Esophagus squamous epithelium (tissue), 5 donors: ENCODE measurements around the gene SSBP1. TPM values are rescaled to one million over a fixed set of nuclear protein-coding genes. Genes with fewer than 3 reads are reported as not detected.

ENCODE experiments used
- DNase-seq: peaks from one replicate; lab custom pipeline; 2025; lab: John Stamatoyannopoulos, UW
- H3K27ac ChIP-seq, 4 donors: fragments of 200-600 bp; sonication (generic); one replicate each; pipeline ENCODE4 v1.5.1; 2016 to 2019; ENCODE audit warnings: mild to moderate bottlenecking in 1 of 4
- H3K27me3 ChIP-seq, 4 donors: fragments of 200-600 bp; sonication (generic); 1 replicate in 3 of 4; 2 replicates in 1 of 4; pipeline versions ENCODE4 v1.5.1 to v1.6.0; 2017 to 2021; ENCODE audit warnings: antibody characterized with exemption in 1 of 4
- H3K36me3 ChIP-seq, 3 donors: fragments of 200-600 bp; sonication (generic); one replicate each; pipeline ENCODE4 v1.5.1; 2016 to 2019
- H3K4me1 ChIP-seq, 3 donors: fragments of 200-600 bp; sonication (generic); one replicate each; pipeline ENCODE4 v1.5.1; 2017 to 2019
- H3K4me3 ChIP-seq, 4 donors: fragments of 200-600 bp; sonication (generic); 1 replicate in 3 of 4; 2 replicates in 1 of 4; pipeline ENCODE4 v1.5.1; 2016 to 2019; ENCODE audit warnings: mild to moderate bottlenecking in 2 of 4, moderate library complexity in 1 of 4
- H3K9me3 ChIP-seq, 3 donors: fragments of 200-600 bp; sonication (generic); one replicate each; pipeline ENCODE4 v1.5.1; 2016 to 2019
- POLR2A ChIP-seq, 4 donors: fragments of 450-650 bp; IDR thresholded peaks; one replicate each; pipeline ENCODE4 v1.6.1; 2017; ENCODE audit warnings: antibody characterized with exemption in 4 of 4, mild to moderate bottlenecking in 4 of 4, moderate library complexity in 3 of 4
- WGBS, 2 donors: methylation state at CpG; one replicate each; pipeline ENCODE4 v1.1.5; 2018; 5-methylcytosine and 5-hydroxymethylcytosine counted together
- intact Hi-C: fragments of 100-400 bp; cut with DNase I; formaldehyde crosslinking; loops from one replicate; pipeline ENCODE4 v1.15.0; 2022
- total RNA-seq, 4 donors: library from RNA; depleted of rRNA; stranded (reverse); fragments of >200 nt; gene quantifications; one replicate each; pipeline ENCODE4 v1.1.0, GENCODE V29; 2016
- TF ChIP-seq, protein P1 (sequence below), 6 experiments: fragments of 450-650 bp in 4 of 6; fragments of 200-600 bp in 2 of 6; sonication (generic) in 2 of 6; IDR thresholded peaks; one replicate each; pipeline ENCODE4 v1.5.1; 2016 to 2019; ENCODE audit warnings: antibody characterized with exemption in 6 of 6, mild to moderate bottlenecking in 4 of 6, moderate library complexity in 4 of 6
- donor health status: DM: yes; HTN: yes; CAD: no.

Gene SSBP1
- total RNA-seq, 4 donors from 2014 or later = 120 to 187 (median 146) TPM

DNA sequence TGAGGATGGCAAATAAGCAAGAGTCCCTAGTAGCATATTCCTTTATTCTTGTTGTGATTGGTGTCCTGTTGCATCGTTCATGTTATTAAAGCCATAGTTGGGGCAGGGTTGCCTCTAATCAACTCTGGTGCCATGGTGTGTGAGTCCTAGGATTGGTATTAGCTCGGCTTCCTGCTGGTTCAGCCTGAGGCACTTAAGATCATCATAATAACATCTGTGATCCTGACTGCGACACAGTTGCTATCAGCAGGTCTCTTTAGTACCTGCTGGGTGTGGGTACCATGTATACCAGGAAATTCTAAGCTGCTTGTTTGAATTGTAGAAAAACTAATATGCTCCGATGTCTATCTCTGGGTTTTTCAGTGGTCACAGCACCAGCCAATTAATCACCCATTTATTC lies 28.4 kb upstream of the SSBP1 start:
- Histone ChIP-seq H3K4me1 (peaks cover 0 to 24% (median 6%) of the 10 kb centered on the region in 3 donors), H3K27me3 (no peaks in the 10 kb centered on the region), H3K36me3 (no peaks in the 10 kb centered on the region), H3K4me3 (no peak overlapping the region), H3K27ac (no peak overlapping the region), H3K9me3 (no peaks in the 10 kb centered on the region)
- intact Hi-C loops = no loop called here
- TF ChIP-seq, protein P1, sequence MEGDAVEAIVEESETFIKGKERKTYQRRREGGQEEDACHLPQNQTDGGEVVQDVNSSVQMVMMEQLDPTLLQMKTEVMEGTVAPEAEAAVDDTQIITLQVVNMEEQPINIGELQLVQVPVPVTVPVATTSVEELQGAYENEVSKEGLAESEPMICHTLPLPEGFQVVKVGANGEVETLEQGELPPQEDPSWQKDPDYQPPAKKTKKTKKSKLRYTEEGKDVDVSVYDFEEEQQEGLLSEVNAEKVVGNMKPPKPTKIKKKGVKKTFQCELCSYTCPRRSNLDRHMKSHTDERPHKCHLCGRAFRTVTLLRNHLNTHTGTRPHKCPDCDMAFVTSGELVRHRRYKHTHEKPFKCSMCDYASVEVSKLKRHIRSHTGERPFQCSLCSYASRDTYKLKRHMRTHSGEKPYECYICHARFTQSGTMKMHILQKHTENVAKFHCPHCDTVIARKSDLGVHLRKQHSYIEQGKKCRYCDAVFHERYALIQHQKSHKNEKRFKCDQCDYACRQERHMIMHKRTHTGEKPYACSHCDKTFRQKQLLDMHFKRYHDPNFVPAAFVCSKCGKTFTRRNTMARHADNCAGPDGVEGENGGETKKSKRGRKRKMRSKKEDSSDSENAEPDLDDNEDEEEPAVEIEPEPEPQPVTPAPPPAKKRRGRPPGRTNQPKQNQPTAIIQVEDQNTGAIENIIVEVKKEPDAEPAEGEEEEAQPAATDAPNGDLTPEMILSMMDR (IDR thresholded peaks at IDR 0.05) = no peak
- TF ChIP-seq POLR2A (IDR thresholded peaks at IDR 0.05) = no peak
- no peak for DNase-seq
- 87 to 100% methylated on average over 2 to 4 of the region's 4 CpGs for WGBS, 2 donors

- Histone ChIP-seq H3K4me3 (no peak overlapping the region), H3K9me3 (no peaks in the 10 kb centered on the region), H3K27me3 (no peaks in the 10 kb centered on the region), H3K36me3 (no peaks in the 10 kb centered on the region), H3K4me1 (peaks cover 0 to 19% (median 6%) of the 10 kb centered on the region in 3 donors), H3K27ac (no peak overlapping the region)
- intact Hi-C loops = no loop called here
- no peak for DNase-seq
- WGBS, 2 donors = 35 to 46% methylated on average over 1 of the region's 1 CpG
- no peak for TF ChIP-seq POLR2A (IDR thresholded peaks at IDR 0.05)
- TF ChIP-seq, protein P1 (IDR thresholded peaks at IDR 0.05) = no peak
Observed at GRCh38 chr7:141710301-141710700, 27.9 kb upstream of the SSBP1 start.

DNA sequence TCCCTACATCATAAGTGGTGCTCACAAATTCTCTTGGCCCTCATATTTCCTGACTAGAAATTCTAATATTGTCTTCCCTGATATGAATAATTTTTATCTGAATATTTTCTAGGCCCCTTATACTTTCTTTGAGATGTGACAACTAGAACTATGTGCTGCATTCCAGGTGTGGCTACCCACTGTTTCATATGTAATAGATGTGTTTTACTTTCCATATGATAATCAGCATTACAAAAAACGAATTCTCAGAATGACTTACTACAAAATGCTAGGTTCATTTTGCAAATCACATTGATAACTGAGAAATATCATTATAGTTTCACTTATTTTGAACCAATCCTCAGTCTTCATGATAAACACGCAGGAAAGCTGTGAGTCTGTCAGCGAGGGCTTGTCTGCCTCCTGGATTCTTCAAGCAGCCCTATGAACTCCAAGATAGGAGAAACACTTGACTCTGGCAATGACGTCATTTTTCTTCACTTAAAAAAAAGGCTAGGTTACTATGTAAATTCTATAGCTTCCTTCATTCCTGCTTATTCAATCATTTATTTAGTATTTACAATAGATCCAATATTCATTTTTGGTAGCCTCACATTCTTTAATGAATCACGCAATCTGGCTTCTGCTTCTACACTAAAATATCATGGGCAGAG lies 25.4 kb upstream of the SSBP1 start:
- H3K27me3 ChIP-seq = no peaks in the 10 kb centered on the region
- H3K9me3 ChIP-seq = no peaks in the 10 kb centered on the region
- no peaks in the 10 kb centered on the region for H3K36me3 ChIP-seq
- 86% methylated on average over 5 of the region's 5 CpGs for whole genome bisulfite sequencing, 2 donors
- DNase-seq = no peak
- TF ChIP-seq, protein P1 (IDR thresholded peaks at IDR 0.05) = no peak
- TF ChIP-seq POLR2A (IDR thresholded peaks at IDR 0.05) = no peak
- no peak overlapping the region for H3K27ac ChIP-seq
- H3K4me1 ChIP-seq = no peaks in the 10 kb centered on the region
- no peak overlapping the region for H3K4me3 ChIP-seq
- intact Hi-C loops = no loop called here

DNA sequence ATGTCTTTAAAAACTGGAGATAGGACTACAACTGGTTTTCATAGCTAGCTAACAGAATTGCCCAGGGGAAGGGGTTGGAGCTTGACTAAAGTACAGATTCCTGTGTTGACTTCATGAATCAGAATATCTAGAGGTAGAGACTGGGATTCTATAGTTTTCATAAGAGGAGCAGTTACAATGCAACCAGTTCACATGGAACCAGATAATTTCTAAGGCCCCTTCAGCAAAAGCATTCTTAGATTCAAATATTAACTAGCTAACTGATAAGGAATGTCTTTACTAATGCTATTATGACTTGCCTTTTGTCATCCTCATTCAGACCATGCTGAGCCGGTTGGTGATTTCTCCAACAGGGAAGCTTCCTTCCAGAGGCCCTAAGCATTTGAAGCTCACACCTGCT lies 24.3 kb upstream of the SSBP1 start:
- DNase-seq = no peak
- Histone ChIP-seq H3K36me3 (no peaks in the 10 kb centered on the region), H3K9me3 (no peaks in the 10 kb centered on the region), H3K27ac (no peak overlapping the region), H3K4me1 (no peaks in the 10 kb centered on the region), H3K27me3 (no peaks in the 10 kb centered on the region), H3K4me3 (no peak overlapping the region)
- intact Hi-C loops = no loop called here
- no peak for TF ChIP-seq POLR2A (IDR thresholded peaks at IDR 0.05)
- TF ChIP-seq, protein P1 (IDR thresholded peaks at IDR 0.05) = no peak
- WGBS, 2 donors = 82 to 87% methylated on average over 1 of the region's 1 CpG

DNA sequence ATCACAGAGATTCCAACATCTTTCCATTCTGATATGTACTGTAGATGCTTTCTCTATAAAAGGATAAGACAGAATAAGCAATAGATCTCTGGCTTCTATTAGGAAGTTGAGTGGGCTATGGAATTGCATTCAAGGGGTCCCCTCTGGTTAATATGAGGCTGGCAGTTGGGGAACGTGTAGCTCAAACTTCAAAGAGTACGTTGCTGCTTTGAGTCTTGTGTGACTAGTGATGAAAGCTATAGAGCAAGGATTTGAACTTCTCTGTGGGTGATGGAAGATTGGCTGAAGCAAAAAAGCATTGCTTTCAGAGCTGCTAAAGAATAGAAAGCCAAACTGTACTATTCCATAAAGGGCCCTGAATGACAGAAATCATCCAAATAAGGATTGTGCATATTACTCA lies 23.6 kb upstream of the SSBP1 start:
- 79 to 87% methylated on average over 2 of the region's 2 CpGs for WGBS, 2 donors
- Histone ChIP-seq H3K27ac (no peak overlapping the region), H3K4me1 (no peaks in the 10 kb centered on the region), H3K36me3 (no peaks in the 10 kb centered on the region), H3K4me3 (no peak overlapping the region), H3K27me3 (no peaks in the 10 kb centered on the region), H3K9me3 (no peaks in the 10 kb centered on the region)
- no peak for DNase-seq
- intact Hi-C loops = no loop called here
- TF ChIP-seq, protein P1 (IDR thresholded peaks at IDR 0.05) = no peak
